GM19043 (cell line): ENCODE data around the gene IL36A.

Experiments
- ATAC-seq: cut with Tn5 transposase; IDR thresholded peaks from one replicate; pipeline ENCODE4 v1.9.1; 2021; ENCODE audit warnings: low read depth; ENCODE audit not compliant: unreplicated experiment

IL36A gene

DNA sequence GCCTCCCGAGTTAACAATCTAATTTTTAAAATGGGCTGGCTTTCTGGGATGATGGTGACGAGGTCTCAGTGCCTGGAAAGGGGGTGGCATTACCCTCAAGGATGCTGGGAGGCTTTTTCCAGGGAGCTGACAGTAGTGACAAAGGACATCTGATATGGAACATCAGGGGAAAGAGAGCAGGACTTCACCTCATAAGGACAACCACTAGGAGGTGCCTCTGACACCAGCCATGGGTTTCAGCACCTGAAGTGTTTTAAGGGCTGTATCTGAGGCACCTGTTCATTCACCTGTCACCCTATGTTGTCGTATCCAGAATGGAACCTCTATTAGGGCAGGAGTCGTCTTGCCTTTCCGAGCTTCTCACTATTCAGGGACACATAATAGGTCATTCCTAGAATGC is 36.6 kb downstream of the IL36A start:
- no peak for ATAC-seq

DNA sequence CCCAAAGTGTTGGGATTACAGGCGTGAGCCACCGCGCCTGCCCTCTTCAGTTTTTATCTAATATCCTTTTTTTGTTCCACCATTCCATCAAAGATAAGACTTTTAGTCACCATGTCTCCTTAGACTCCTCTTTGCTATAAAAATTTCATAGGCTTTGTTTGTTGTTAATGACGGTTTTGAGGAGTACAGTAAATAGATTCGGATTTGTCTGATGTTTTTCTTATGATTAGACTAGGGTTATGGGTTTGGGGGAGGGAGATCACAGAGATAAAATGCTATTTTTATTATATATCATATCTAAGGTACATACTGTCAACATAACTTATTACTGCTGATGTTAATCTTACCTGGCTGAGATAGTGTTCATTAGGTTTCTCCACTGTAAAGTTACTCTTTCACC is 41.2 kb downstream of the IL36A start:
- ATAC-seq, result no peak

DNA sequence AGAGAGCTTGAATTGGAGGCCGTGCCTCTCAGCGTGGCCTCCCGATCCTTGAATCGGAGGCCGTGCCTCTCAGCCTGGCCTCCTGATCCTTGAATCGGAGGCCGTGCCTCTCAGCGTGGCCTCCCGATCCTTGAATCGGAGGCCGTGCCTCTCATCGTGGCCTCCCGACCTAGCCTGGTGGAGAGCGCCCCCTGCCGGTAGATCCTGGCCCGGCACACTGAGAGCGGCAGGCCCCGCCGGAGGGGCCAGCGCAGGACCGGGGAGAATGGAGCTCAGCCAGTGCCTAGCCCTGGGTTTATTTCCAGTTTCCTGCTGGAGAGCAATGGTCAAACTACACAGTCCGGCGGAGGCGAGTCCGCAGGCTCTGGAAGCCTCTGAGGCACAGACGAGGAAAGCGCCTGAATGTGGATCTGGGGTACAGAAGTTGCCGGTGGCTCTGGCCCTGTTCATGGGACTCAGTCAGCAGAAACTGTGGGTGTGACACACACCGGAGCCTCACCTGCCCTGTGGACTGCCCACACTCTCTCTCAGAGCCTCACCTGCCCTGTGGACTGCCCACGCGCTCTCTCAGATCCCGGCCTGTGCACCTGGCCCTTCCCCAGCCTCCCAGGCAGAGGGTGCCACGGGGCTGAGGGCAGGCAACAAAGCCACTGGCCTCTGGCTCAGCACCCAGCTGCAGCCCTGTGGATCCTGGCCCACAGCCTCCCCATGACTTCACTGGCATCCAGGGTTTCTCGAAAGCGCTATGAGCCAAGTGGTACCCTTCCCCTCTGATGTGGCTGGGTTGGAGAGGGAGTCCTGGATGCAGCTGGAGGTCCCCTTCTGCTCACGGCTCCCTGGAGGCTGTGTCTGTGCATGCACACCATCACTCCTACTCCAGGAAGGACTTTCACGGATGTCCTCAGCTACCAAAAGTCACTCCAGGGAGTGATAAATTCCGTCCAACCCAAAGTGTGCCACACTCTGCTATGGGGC is 45.9 kb downstream of the IL36A start:
- ATAC-seq, result no peak

DNA sequence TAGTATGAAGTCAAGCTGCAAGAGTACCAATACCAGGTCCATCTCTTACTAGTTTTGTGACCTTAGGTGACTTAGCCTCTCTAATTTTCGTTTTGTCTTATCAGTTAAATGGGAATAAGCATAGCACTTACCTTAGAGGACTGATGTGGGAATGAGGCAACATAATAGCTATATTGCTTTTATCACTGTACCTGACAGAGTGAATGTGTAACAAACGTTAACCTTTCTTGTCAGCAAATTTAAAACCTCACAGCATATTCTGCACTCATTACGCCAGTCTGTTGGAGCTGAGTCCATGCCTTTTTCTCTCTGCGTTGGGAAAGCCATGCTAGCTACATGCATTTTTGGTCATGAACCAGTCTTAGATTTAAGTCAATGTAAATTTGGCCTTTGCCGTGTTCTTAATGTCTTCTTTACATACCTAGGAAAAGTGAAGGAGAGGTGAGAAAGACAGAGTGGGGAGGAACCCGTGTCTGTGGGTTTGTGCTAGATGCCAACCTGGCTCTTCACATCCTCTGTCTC is 47.2 kb downstream of the IL36A start, which contains the start of gene IL36B:
Gene IL36B (minus strand): TSS at position 472 of the 522 bp plus-strand sequence.
- no peak for ATAC-seq

DNA sequence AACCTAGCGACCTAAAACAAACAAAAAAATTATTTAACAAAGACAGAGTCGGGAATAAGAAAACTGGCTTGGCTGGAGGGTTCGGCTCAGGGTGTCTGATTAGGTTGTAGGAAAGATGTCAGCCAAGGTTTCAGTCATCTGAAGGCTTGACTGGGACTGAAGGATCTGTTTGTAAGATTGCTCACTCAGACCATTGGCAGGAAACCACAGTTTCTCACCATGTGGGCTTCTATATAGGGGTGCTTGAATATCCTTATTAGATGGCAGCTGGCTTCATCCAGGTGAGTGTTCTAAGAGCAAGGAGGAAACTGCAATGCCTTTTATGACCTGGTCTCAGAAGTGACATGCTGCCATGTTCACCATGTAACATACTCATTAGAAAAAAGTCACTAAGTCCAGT is 48.4 kb downstream of the IL36A start:
- no peak for ATAC-seq

DNA sequence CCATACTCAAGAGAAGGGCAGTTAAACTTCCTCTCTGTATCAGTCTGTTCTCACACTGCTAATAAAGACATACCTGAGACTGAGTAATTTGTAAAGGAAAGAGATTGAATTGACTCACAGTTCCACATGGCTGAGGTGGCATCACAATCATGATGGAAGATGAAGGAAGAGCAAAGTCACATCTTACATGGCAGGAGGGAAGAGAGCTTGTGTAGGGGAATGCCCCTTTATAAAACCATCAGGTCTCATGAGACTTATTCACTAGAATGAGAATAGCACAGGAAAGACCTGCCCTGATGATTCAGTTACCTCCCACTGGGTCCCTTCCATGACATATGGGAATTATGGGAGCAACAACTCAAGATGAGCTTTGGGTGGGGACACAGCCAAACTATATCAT is 48.8 kb downstream of the IL36A start:
- no peak for ATAC-seq

DNA sequence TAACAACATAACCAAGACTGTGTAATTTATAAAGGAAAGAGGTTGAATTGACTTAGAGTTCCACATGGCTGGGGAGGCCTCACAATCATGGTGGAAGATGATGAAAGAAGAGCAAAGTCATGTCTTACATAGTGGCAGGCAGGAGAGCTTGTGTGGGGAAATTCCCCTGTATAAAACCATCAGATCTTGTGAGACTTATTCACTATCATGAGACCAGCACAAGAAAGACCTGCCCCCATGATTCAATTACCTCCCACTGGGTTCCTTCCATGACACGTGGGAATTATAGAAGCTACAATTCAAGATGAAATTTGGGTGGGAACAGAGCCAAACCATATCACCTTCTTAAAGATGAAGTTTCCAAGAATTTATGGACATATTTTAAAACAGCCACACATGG is 51.3 kb downstream of the IL36A start:
- no peak for ATAC-seq

DNA sequence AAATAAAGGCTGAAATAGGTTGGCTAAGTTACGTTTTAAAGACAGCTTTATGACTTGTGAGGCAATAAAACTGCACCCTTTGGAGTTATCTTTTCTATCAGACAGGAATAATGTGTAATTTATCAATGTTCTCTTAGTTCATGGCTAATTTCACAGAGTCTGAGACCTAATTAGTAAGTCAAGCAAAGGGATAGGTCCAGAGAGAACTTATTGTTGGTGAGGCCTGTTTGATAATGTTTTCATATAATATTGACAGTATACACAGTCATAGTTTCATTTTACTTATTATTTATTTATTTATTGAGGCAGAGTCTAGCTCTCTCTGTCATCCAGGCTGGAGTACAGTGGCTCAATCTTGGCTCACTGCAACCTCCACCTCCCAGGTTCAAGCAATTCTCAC is 51.9 kb downstream of the IL36A start:
- ATAC-seq, result no peak
